H54 (cell line): Measurements from ENCODE around the gene APBB2.

ENCODE experiments used
- DNase-seq: peaks from one replicate; pipeline ENCODE4 v3.0.0; 2011; ENCODE audit warnings: low spot score, mixed read lengths; ENCODE audit not compliant: insufficient read length
- FAIRE-seq: peaks from 3 replicates; lab custom pipeline; 2011; peaks lifted over from hg19 to GRCh38; lab: Jason Lieb, UNC
- POLR2A ChIP-seq: IDR thresholded peaks from 2 replicates; pipeline ENCODE4 v1.6.1; 2011; ENCODE audit warnings: low read depth, mild to moderate bottlenecking, low read length

APBB2 gene

GRCh38 chr4:41227902-41228301, 13.6 kb upstream of the APBB2 start:
- FAIRE-seq (no peak), DNase-seq (no peak)
- TF ChIP-seq POLR2A = no peak

DNA sequence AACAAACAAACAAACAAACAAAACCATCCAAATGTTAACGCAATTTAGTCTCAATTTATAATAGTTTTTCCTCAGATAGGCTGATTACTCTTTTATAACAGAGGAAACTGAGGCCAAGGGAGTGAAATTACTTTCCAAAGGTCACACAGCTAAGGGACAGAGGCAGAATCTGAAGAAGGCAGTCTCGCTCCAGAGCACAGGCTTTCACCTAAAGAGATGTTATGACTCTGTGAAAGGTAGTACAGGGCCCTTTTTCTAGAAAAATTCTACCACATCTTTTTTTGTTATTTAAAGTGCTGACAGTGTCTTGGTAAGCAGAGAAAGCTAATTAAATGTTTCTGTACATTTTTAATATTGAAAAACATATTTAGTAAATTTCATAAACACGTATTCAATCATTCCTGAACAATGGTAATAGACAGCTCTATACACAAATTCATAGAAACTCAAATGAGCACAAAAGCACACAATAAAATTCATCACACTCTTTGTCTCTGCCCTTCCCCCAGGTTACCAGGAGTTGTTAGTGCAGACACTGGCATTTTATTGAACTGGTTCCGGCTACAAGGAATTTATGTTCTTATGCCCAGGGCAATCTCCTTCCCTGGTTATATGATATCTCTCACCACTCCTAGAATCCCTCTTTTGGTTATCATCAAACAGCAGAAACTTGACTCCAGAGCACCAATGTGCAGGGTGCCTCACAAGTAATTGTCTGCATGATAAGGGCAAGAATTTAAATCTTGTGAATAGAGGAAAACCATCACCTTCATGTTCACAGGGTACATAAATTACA, 7.7 kb upstream of the APBB2 start:
- no peak for FAIRE-seq
- no peak for TF ChIP-seq POLR2A

DNA sequence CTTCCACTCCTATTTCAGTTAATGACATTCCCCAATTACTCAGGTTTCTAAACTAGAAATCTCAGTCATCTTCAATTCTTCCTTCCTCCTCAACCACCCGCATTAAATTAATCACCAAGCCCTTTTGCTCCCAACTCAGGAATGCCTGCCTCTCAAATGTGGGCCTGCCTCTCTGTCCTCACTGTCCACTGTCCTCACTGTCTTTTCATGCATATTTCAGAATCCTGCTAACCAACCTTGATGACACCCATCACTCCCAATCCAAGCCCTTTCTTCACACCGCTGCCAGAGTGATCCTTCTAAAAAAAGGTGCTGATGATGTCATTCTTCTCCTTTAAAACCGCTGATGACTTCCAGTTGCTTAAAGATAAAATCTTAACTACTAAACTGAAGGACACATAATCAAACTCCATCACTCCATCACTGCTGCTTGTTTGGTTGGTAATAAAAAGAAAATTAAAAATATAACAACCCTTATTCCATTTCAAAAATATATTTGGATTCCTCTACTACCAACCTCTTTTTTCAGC, 5.1 kb upstream of the APBB2 start:
- no peak for DNase-seq
- TF ChIP-seq POLR2A = no peak
- no peak for FAIRE-seq

More for the DNA sequence above, 7.7 kb upstream of the APBB2 start:
- no peak for DNase-seq

GRCh38 chr4:41218703-41219102, 4.4 kb upstream of the APBB2 start:
- no peak for TF ChIP-seq POLR2A
- no peak for FAIRE-seq
- DNase-seq = no peak

DNA sequence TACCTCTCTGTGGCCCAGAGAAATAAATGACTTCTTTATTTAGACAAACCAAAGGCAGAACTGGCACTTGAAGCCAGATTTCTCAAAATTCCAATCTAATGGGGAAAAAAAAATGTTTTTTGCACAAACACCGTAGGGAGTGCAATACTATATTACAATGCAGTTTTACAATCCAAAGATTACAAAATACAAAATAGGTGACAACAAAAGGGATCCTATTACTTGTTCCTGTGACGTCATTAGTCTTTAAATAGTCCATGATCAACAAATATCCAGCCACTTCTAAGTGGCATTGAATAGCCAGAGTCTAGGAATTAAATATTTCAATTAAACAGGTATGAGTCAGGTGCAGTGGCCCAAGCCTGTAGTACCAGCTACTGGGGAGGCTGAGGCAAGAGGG, 3.0 kb upstream of the APBB2 start:
- no peak for TF ChIP-seq POLR2A
- no peak for FAIRE-seq
- no peak for DNase-seq

GRCh38 chr4:41217020-41217333, 2.6 kb upstream of the APBB2 start:
- no peak for DNase-seq
- FAIRE-seq = no peak
- TF ChIP-seq POLR2A = no peak

DNA sequence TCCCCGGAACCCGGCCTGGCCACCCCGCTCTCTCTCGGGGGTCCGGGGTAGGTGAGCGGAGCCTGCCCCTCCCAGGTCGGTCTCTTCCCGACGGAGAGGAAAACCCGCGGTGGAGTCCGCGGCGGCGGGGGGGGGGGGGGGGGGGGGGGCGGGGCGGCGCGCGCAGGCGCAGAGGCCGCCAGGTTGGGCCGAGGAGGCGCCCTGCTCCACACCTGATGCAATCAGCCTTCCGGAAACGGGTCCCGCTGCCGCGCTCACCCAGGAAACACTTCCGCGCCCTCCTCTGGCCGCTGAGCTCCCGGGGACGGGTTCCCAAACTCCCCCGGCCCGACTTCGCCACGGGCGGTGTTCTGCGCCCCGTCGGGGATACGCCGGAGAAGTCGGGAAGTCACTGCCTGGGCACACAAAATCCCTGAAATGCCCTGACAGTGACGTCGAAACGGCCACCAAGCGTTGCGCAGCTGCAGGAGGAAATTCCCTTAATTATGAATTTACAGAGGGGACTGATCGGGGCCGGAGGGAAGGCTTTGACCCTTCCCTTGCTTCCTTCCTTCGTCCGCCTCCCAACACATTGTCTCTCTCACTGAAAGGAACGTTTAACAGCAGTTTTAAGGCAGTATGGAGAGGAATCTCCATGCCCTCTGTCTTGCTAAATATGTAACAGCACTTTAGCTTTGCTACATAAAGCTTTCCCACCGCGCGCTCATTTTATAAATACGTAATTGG, 2.1 kb upstream of the APBB2 start:
- DNase-seq (peak; percentile 76), FAIRE-seq (no peak)
- TF ChIP-seq POLR2A = peak; percentile 35; the same call in 1 of the 2 replicates

- DNase-seq (no peak), FAIRE-seq (no peak)
- no peak for TF ChIP-seq POLR2A
Observed at GRCh38 chr4:41215969-41216293, 1.6 kb upstream of the APBB2 start.

GRCh38 chr4:41215155-41215554, 813 bp upstream of the APBB2 start:
- no peak for DNase-seq
- no peak for TF ChIP-seq POLR2A
- no peak for FAIRE-seq

- FAIRE-seq = no peak
- no peak for TF ChIP-seq POLR2A
- DNase-seq = no peak
Observed at GRCh38 chr4:41214825-41215146, 444 bp upstream of the APBB2 start.

DNA sequence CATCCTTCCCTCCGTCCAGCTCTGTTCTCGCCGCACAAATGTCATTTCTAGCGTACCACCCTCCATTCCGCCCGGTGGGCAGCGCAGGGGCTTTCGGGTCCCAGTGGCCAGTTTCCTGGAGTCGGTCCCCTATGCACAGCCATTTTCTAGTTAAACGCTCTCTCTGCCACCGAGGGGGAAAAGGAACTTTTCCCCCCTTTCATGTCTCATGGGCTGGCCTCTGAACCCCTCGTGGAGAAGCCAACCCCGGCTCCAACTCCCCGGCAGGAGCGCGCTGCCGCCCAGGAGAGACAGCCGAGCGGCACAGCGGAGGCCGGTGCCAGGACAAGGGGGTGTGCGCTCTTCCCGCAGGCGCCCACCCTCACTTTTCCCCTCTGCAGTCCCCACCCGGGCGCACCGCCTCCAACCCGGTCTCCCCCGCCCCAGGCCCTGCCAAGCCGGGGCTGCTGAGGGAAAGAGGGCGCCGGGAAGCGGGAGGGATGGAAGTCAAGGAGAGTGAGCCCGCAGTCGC, 662 bp downstream of the APBB2 start:
- no peak for DNase-seq
- FAIRE-seq = no peak
- no peak for TF ChIP-seq POLR2A

- no peak for FAIRE-seq
Observed at GRCh38 chr4:41212616-41213203, 1.6 kb downstream of the APBB2 start.

GRCh38 chr4:41211951-41212615, 2.3 kb downstream of the APBB2 start:
- FAIRE-seq = no peak
- no peak for TF ChIP-seq POLR2A
- no peak for DNase-seq

More at GRCh38 chr4:41212616-41213203, 1.6 kb downstream of the APBB2 start:
- no peak for TF ChIP-seq POLR2A
- DNase-seq = peak; percentile 24

- DNase-seq = no peak
- no peak for FAIRE-seq
- TF ChIP-seq POLR2A = no peak
Observed at GRCh38 chr4:41209901-41210300, 4.4 kb downstream of the APBB2 start.
